CD14-positive monocyte (primary cell): Measurements from ENCODE around the gene GJA9. TPM values are rescaled to one million over a fixed set of nuclear protein-coding genes. Genes with fewer than 3 reads are reported as not detected.

ENCODE experiments used
- DNase-seq, 3 donors: peaks; one replicate each; pipeline ENCODE4 v3.0.0-alpha.2; 2011 to 2022
- H2AFZ ChIP-seq: 2 replicates; pipeline ENCODE4 v1.6.0; 2012; ENCODE audit warnings: mild to moderate bottlenecking, low read depth, low read length, inconsistent platforms; ENCODE audit not compliant: insufficient read depth, poor library complexity, severe bottlenecking
- H3K27ac ChIP-seq, 2 donors: 1 replicate in 1 of 2; 2 replicates in 1 of 2; pipeline ENCODE4 v1.5.1; 2012 to 2013; ENCODE audit warnings: low read length in 2 of 2, control low read depth in 1 of 2, inconsistent platforms in 1 of 2, low read depth in 1 of 2, mild to moderate bottlenecking in 1 of 2
- H3K27me3 ChIP-seq, 2 donors: one replicate each; pipeline versions ENCODE4 v1.6.0 to v1.6.1; 2011 to 2013; ENCODE audit warnings: low read length in 2 of 2; ENCODE audit not compliant: control insufficient read depth in 2 of 2, insufficient read depth in 2 of 2
- H3K36me3 ChIP-seq, 2 donors: replicated peaks in 1 of 2; 1 replicate in 1 of 2; 2 replicates in 1 of 2; pipeline versions ENCODE4 v1.5.1 to v1.6.1; 2012 to 2013; ENCODE audit warnings: low read length in 2 of 2, control low read depth in 1 of 2, inconsistent platforms in 1 of 2, mild to moderate bottlenecking in 1 of 2; ENCODE audit not compliant: insufficient read depth in 2 of 2, control insufficient read depth in 1 of 2
- H3K4me1 ChIP-seq, 2 donors: 1 replicate in 1 of 2; 2 replicates in 1 of 2; pipeline versions ENCODE4 v1.5.1 to v1.6.1; 2012 to 2013; ENCODE audit warnings: low read length in 2 of 2, control low read depth in 1 of 2, inconsistent platforms in 1 of 2, mild to moderate bottlenecking in 1 of 2, moderate library complexity in 1 of 2; ENCODE audit not compliant: insufficient read depth in 2 of 2, control insufficient read depth in 1 of 2
- H3K4me2 ChIP-seq: replicated peaks from 2 replicates; pipeline ENCODE3; 2012; ENCODE audit warnings: low read length, moderate library complexity, mild to moderate bottlenecking; ENCODE audit not compliant: poor library complexity, severe bottlenecking; ENCODE audit errors: extremely low read depth
- H3K4me3 ChIP-seq, 3 experiments: fragments of 200-600 bp in 1 of 3; sonication (generic) in 1 of 3; replicated peaks in 1 of 3; 1 replicate in 2 of 3; 2 replicates in 1 of 3; pipeline ENCODE4 v1.5.1; 2011 to 2013; ENCODE audit warnings: low read length in 3 of 3, mild to moderate bottlenecking in 3 of 3, control low read depth in 2 of 3, low read depth in 2 of 3, inconsistent platforms in 1 of 3, moderate library complexity in 1 of 3
- H3K79me2 ChIP-seq: 2 replicates; pipeline ENCODE4 v1.6.0; 2012; ENCODE audit warnings: mild to moderate bottlenecking, control low read depth, inconsistent platforms, low read length, moderate library complexity; ENCODE audit not compliant: insufficient read depth
- H3K9ac ChIP-seq: 2 replicates; pipeline ENCODE4 v1.6.0; 2017; ENCODE audit warnings: low read length, mild to moderate bottlenecking; ENCODE audit not compliant: insufficient read depth, poor library complexity, severe bottlenecking
- H3K9me3 ChIP-seq, 2 donors: replicated peaks in 1 of 2; 1 replicate in 1 of 2; 2 replicates in 1 of 2; pipeline versions ENCODE4 v1.5.1 to v1.6.1; 2012 to 2013; ENCODE audit warnings: low read length in 2 of 2, control low read depth in 1 of 2; ENCODE audit not compliant: control insufficient read depth in 1 of 2, insufficient read depth in 1 of 2
- H4K20me1 ChIP-seq: 2 replicates; pipeline ENCODE4 v1.6.0; 2012; ENCODE audit warnings: mild to moderate bottlenecking, low read length, control low read depth, moderate library complexity; ENCODE audit not compliant: insufficient read depth
- H3K27ac Mint-ChIP-seq, 7 donors: one replicate each; pipeline ENCODE4 v1.8.0; 2020; ENCODE audit warnings: mild to moderate bottlenecking in 7 of 7, mixed read lengths in 7 of 7, moderate library complexity in 6 of 7, inconsistent platforms in 2 of 7
- H3K27me3 Mint-ChIP-seq, 3 donors: one replicate each; pipeline ENCODE4 v1.8.0; 2021 to 2022; ENCODE audit warnings: low read depth in 3 of 3, mild to moderate bottlenecking in 3 of 3, mixed read lengths in 3 of 3, moderate library complexity in 3 of 3, inconsistent platforms in 1 of 3
- H3K36me3 Mint-ChIP-seq, 2 donors: one replicate each; pipeline ENCODE4 v1.8.0; 2020; ENCODE audit warnings: mixed read lengths in 2 of 2, inconsistent platforms in 1 of 2, mild to moderate bottlenecking in 1 of 2
- H3K4me1 Mint-ChIP-seq: one replicate; pipeline ENCODE4 v1.8.0; 2020; ENCODE audit warnings: mild to moderate bottlenecking, mixed read lengths
- H3K4me3 Mint-ChIP-seq, 2 donors: one replicate each; pipeline ENCODE4 v1.8.0; 2020; ENCODE audit warnings: mild to moderate bottlenecking in 2 of 2, mixed read lengths in 2 of 2, moderate library complexity in 1 of 2
- H3K9me3 Mint-ChIP-seq, 7 donors: one replicate each; pipeline ENCODE4 v1.8.0; 2020 to 2022; ENCODE audit warnings: mixed read lengths in 7 of 7, mild to moderate bottlenecking in 6 of 7, moderate library complexity in 6 of 7, inconsistent platforms in 2 of 7
- CTCF ChIP-seq: fragments of 200-600 bp; IDR thresholded peaks from one replicate; pipeline ENCODE4 v1.8.0; 2022; ENCODE audit warnings: antibody characterized with exemption, mild to moderate bottlenecking
- WGBS: methylation state at CpG from one replicate; pipeline ENCODE4 v1.1.5; 2013; ENCODE audit warnings: missing lambda C conversion rate; ENCODE audit not compliant: insufficient coverage; 5-methylcytosine and 5-hydroxymethylcytosine counted together
- intact Hi-C, 2 donors: fragments of 100-400 bp; cut with micrococcal nuclease; formaldehyde crosslinking; loops; one replicate each; pipeline versions ENCODE4 v1.15.0 to v1.15.1; 2023
- polyA plus RNA-seq, 3 donors: library from polyadenylated mRNA; depleted of rRNA in 1 of 3; unstranded in 2 of 3; stranded (reverse) in 1 of 3; fragments of 300-500 nt in 2 of 3; fragments of >200 nt in 1 of 3; fragmentation: Illumina TruSeq in 2 of 3; gene quantifications; 1 replicate in 2 of 3; 2 replicates in 1 of 3; pipeline ENCODE4 v1.2.3, GENCODE V29; 2012 to 2021

Gene GJA9
- polyA plus RNA-seq, 3 donors, result not detected

DNA sequence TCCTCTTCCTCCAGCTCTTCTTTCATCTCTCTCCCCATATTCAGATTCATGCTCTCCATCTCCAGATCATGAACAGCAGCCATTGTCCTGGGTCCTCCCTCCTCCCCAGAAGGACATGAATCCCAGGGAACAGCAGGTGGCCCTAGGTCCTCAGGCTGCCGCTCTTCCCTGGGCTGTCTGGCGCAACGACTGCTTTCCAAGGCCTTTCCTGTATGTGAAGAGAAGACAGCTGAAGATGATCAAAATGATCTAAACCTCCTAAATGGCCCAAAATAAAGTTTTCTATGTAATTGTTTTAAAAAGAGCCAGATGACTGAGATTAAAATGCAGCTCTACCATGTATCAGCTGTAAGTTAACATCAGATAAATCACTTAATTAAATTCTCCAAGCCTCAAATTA lies 37.7 kb upstream of the GJA9 start:
- H3K36me3 ChIP-seq, result no peaks in the 10 kb centered on the region
- H3K9ac ChIP-seq, result no peak overlapping the region
- no peaks in the 10 kb centered on the region for H3K27me3 ChIP-seq
- intact Hi-C loops, result no loop called here
- no peaks in the 10 kb centered on the region for H3K36me3 Mint-ChIP-seq
- no peak overlapping the region for H2AFZ ChIP-seq
- no peaks in the 10 kb centered on the region for H3K79me2 ChIP-seq
- no peaks in the 10 kb centered on the region for H4K20me1 ChIP-seq
- no peak for DNase-seq
- no peak overlapping the region for H3K4me3 Mint-ChIP-seq
- H3K27ac ChIP-seq, result no peak overlapping the region
- no peak for TF ChIP-seq CTCF
- no CpG with 5 or more reads among the region's 3 CpGs for WGBS
- peaks cover 0 to 2% (median 0%) of the 10 kb centered on the region in 3 donors for H3K27me3 Mint-ChIP-seq
- no peaks in the 10 kb centered on the region for H3K4me1 Mint-ChIP-seq
- H3K9me3 Mint-ChIP-seq, result peaks cover 0 to 2% (median 0%) of the 10 kb centered on the region in 7 donors
- no peak overlapping the region for H3K4me2 ChIP-seq
- no peaks in the 10 kb centered on the region for H3K4me1 ChIP-seq
- H3K4me3 ChIP-seq, result no peak overlapping the region
- H3K9me3 ChIP-seq, result no peaks in the 10 kb centered on the region
- peak overlapping the region in 1 of 7 donors; percentile 14 for H3K27ac Mint-ChIP-seq

GRCh38 chr1:38918568-38918967 lies 37.2 kb upstream of the GJA9 start:
- Mint-ChIP-seq H3K36me3 (no peaks in the 10 kb centered on the region), H3K4me3 (no peak overlapping the region), H3K27me3 (peaks cover 0 to 2% (median 0%) of the 10 kb centered on the region in 3 donors), H3K9me3 (peaks cover 0 to 2% (median 0%) of the 10 kb centered on the region in 7 donors), H3K27ac (no peak overlapping the region), H3K4me1 (no peaks in the 10 kb centered on the region)
- Histone ChIP-seq H3K9me3 (no peaks in the 10 kb centered on the region), H3K27me3 (no peaks in the 10 kb centered on the region), H3K4me1 (no peaks in the 10 kb centered on the region), H3K36me3 (no peaks in the 10 kb centered on the region), H3K27ac (no peak overlapping the region), H3K4me2 (no peak overlapping the region), H2AFZ (no peak overlapping the region), H3K79me2 (no peaks in the 10 kb centered on the region), H4K20me1 (no peaks in the 10 kb centered on the region), H3K9ac (no peak overlapping the region), H3K4me3 (no peak overlapping the region)
- WGBS, result 72% methylated on average over 3 of the region's 5 CpGs
- no peak for TF ChIP-seq CTCF
- DNase-seq, result no peak
- intact Hi-C loops, result no loop called here
